GM12891 (cell line): ENCODE data around the gene KANSL3. TPM values are rescaled to one million over a fixed set of nuclear protein-coding genes. Genes with fewer than 3 reads are reported as not detected.

Experiments
- DNase-seq: peaks from one replicate; pipeline ENCODE4 v3.0.0; 2011; ENCODE audit warnings: low spot score; ENCODE audit not compliant: insufficient read length
- FAIRE-seq: peaks from 2 replicates; lab custom pipeline; 2011; peaks lifted over from hg19 to GRCh38; lab: Jason Lieb, UNC
- PAX5 ChIP-seq: IDR thresholded peaks from 2 replicates; pipeline ENCODE4 v1.6.1; 2011; ENCODE audit warnings: low read length, moderate library complexity, mild to moderate bottlenecking; ENCODE audit not compliant: insufficient read depth, severe bottlenecking
- POLR2A ChIP-seq: IDR thresholded peaks from 2 replicates; pipeline ENCODE4 v1.6.1; 2011; ENCODE audit warnings: low read depth, low read length, control low read depth
- POLR2AphosphoS5 ChIP-seq: IDR thresholded peaks from 2 replicates; pipeline ENCODE4 v1.6.1; 2011; ENCODE audit warnings: low read depth, low read length, control low read depth
- POU2F2 ChIP-seq: IDR thresholded peaks from 2 replicates; pipeline ENCODE4 v1.6.1; 2011; ENCODE audit warnings: low read depth, mild to moderate bottlenecking, control low read depth, low read length, moderate library complexity
- SPI1 ChIP-seq: IDR thresholded peaks from 2 replicates; pipeline ENCODE4 v1.6.1; 2011; ENCODE audit warnings: low read depth, low read length, control low read depth
- TAF1 ChIP-seq: IDR thresholded peaks from 2 replicates; pipeline ENCODE4 v1.6.1; 2011; ENCODE audit warnings: low read depth, low read length, control low read depth
- polyA plus RNA-seq: library from polyadenylated mRNA; unstranded; fragments of >200 nt; gene quantifications from one replicate; pipeline ENCODE4 v1.2.1, GENCODE V29; 2012; ENCODE audit warnings: low read depth, missing spikeins, inconsistent platforms; ENCODE audit not compliant: missing spikeins

KANSL3 gene
- polyA plus RNA-seq = 10.7 TPM

DNA sequence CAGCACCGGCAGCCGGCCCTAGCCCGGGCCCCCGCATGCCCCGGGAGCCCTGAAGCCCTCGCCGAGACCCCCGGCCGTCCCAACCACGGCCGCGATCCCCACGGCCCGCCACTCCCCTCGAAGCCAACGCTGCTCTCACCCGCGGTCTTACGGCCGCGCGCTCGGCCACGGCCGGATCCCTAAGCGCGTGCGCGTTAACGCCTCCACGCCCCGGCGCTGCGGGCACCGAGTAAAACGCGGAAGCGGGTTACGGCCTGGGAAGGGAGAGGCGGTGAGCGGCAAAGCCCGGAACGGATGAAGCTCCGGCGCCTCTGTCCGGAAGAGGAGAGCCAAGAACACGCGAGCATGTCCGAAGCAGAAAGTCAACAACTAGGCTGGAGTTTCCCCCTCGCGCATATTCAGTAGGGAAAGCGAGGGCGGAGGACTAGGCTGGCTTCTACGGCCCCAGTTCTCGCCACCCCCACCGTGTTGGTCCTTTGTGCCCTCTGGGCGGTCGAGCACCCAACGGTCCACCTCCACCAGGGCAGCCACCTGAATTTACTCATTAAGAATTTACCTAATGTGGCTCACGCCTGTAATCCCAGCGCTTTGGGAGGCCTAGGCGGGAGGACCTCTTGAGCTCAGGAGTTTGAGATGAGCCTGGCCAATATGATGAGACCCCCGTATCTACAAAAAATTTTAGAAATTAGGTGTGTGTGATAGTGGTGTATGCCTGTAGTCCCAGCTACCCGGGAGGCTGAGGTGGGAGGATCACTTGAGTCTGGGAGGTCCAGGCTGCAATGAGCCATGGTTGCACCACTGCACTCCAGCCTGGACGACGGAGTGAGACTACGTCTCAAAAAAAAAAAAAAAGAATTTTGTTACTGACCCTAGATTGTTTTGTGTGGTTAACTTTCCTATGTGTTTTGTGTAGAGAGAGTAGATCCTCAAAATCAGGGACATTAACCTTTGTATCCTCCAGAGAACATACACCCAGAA lies at the start of gene KANSL3:
Gene KANSL3, minus strand, starts transcription at position 169 of the 978 bp plus-strand sequence. CDS start 1,177 bp downstream, outside the sequence.
- TF ChIP-seq TAF1 (no peak), POLR2A (peak; percentile 78), PAX5 (peak; percentile 33), POU2F2 (peak; percentile 81; the same call in 1 of the 2 replicates), SPI1 (no peak), POLR2AphosphoS5 (peak; percentile 77)
- DNase-seq (peak; percentile 74), FAIRE-seq (peak; percentile 98)

DNA sequence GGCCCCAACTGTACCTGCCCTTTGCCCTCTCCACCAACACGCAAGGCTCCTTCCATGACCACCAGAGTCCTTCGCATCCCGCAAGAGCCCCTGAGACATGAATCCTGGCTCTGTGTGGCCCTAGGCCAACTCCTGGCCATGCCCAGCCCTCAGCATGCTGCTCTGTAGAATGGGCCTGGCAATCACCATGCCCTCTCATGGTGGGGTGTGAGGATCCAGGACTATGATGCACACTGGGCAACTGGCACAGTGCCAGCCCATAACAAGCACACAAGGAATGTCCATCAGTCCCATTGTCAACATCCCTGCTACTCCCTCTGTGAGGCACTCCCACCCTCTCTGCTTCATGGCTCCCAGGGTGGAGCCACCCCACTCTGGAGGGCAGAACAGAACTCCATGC lies 49.2 kb upstream of the KANSL3 start:
- TF ChIP-seq SPI1 (no peak), PAX5 (no peak), POU2F2 (no peak), POLR2AphosphoS5 (no peak), TAF1 (no peak)
- DNase-seq = no peak
- no peak for FAIRE-seq

DNA sequence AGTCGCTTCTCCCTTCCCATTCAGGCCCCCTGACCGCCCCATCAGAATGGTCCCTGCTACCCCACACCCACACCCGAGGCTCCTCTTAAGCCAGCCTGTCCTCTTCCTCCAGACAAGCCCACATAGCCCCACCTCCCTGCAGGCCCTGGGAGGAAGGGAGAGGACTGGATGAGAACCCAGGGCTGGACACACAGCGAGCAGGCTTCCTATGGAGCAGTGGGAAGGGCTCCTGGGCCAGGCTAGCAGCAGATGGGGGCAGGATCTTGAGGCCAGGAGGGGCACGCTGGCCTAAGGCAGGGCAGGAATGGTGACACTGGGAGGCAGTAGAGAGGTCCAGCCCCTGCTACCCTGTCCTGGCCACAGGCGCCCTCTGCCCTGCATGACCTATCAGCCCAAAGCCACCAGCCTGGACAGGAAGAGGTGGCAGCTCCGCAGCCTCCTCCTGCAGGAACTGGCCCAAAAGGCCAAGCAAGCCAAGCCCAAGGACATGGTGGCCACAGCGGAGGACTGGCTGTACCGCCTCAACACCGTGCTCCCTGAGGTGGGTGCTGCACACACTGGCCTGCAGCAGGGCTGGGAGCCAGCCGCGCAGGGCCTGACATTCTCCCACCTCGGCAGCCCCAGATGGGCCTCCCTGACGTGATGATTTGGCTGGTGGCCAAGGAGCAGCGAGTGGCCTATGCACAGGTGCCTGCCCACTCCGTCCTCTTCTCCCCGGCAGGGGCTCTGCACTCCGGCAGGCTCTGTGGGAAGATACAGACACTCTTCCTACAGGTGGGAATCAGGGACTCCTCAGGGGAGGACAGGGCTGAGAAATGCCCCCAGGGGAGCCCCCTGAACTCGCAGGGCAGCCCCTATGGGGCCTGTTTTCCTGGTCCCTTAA lies 47.7 kb upstream of the KANSL3 start:
- DNase-seq = no peak
- FAIRE-seq = no peak
- TF ChIP-seq PAX5 = no peak
- TF ChIP-seq TAF1 = no peak
- no peak for TF ChIP-seq POLR2AphosphoS5
- TF ChIP-seq POLR2A = no peak
- TF ChIP-seq POU2F2 = no peak
- TF ChIP-seq SPI1 = no peak

DNA sequence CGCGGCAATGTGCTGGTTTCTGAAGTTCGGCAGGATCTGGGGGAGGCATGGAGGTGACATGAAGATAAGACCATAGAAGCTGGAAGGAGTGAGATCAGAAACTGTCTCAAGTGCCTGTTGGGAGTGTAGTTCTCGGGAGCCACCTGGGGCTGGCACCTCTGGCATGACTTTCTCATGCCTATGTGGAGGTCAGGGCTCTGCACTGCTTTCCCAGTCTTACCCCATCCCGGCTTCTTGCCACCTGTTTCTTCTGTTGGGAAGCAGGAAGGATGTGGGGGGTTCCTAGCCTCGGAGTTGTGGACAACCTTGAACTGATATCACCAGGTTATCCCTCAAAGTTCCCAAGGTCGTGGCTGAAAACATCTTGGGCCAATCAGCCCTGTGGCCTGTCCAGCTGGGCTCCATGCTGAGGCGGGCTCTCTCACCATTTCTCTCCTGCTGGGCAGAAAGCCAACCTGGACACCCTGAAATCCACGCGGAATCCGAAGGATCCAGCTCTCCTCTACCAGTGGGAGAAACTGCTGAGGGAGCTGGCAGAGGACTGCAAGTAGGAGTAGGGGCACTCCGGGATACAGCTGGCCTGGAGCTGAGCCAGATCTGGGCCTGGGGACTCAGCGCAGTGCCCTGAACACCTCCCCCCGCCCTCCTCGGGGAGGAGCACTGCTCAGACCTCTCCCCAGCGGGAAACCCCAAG lies 46.9 kb upstream of the KANSL3 start:
- no peak for TF ChIP-seq PAX5
- no peak for TF ChIP-seq POU2F2
- TF ChIP-seq POLR2AphosphoS5 = no peak
- TF ChIP-seq SPI1 = no peak
- TF ChIP-seq TAF1 = no peak
- TF ChIP-seq POLR2A = no peak
- no peak for FAIRE-seq
- no peak for DNase-seq

DNA sequence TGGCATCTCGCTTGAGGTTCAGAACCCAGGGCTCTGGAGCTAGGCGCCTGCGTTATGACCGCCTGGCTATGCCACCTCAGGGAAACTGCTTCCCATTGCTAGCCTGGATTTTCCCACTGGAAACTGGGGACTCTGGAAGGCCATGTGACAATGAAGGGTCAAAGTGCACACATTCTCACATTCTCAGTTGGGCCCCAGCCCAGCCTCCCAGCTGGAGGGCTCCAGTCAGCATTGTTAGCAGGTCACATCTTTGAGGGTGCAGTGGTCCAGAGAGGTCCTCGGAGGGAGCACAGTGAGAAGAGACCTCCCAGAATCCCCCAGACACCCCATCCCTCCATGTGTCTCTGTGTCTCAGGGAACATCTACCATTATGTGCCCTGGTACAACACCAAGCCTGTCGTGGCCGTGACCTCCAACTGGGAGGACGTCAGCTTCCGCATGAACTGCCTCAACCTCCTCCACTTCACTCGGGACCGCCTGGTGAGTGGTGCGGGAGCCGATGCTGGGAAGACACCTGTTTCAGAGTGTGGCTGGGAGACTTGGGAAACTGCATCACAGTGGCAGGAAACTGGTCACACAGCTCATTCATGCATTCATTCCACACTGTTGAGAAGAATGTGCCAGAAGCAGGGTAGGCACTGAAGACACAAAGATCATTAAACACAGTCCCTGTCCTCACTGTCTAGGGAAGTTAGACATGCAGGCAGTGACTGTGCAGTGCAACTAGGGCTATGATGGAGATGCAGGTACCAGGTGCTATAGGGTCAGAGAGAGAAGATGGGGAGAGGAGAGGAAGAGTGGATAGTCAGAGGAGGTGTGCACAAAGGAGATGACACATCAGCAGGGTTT lies 46.1 kb upstream of the KANSL3 start:
- no peak for TF ChIP-seq POLR2A
- no peak for DNase-seq
- no peak for FAIRE-seq

DNA sequence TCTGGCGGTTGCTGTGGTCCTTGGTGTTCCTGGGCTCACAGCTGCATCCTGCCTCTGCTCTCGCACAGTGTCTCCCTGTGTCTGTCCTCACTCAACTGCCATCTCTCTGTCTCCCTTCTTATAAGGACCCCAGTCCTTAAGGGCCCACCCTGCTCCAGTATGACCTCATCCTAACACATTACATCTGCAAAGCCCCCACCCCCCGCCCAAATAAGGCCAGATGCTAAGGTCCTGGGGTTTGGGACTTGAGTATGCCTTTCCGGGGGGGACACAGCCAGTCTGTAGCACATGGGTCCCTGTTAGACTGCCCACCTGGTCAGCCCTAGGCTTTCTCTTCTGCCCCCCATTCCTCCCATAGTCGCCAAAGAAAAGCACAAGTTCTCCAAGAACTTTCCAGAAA lies 45.2 kb upstream of the KANSL3 start:
- FAIRE-seq = no peak
- no peak for DNase-seq
- TF ChIP-seq POLR2AphosphoS5 (no peak), PAX5 (no peak), POLR2A (no peak), TAF1 (no peak), POU2F2 (no peak), SPI1 (no peak)

DNA sequence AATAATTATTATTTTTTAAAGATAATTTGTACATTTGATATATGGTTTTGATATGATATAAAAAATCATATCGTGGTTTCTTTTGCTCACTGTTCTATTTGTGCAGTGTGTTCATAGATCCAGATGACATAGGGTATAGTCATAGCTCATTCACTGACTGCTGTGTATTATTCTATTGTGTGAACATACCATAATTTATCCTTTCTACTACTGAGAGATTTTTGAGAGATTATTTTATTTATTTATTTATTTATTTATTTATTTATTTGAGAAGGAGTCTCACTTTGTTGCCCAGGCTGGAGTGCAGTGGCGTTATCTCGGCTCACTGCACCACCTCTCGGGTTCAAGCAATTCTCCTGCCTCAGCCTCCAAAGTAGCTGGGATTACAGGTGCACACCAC lies 43.4 kb upstream of the KANSL3 start:
- DNase-seq = no peak
- no peak for TF ChIP-seq POLR2AphosphoS5
- no peak for TF ChIP-seq POU2F2
- TF ChIP-seq TAF1 = no peak
- no peak for TF ChIP-seq POLR2A
- no peak for TF ChIP-seq SPI1
- no peak for TF ChIP-seq PAX5
- no peak for FAIRE-seq

DNA sequence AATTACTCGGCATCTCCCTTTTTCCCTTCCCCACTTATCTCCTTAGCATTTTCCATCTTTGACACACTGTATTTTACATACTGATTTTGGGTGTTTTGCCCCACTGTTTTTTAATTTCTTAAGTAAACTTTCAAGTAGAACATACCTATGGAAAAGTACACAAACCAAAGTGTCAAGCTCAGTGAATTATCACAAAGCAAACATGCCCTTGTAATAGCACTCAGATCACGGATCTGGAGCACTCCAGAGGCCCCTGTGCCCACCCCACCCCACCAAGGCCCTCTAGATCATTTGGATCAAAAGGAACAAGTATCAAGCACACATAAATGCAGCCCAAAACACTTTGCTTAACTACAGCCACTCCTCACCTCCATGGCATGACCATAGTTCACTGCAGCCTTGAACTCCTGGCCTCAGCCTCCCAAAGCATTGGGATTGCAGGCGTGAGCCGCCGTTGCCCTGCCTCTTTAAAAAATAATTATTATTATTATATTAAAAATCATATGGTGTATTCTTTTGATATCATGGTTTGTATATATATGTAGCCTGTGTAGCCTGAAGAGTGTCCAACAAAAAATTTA lies 42.5 kb upstream of the KANSL3 start:
- DNase-seq = no peak
- FAIRE-seq = no peak
- TF ChIP-seq TAF1 (no peak), POU2F2 (no peak), PAX5 (no peak), POLR2A (no peak)
